H9 (cell line): ENCODE measurements around the gene DHRSX. TPM values are rescaled to one million over a fixed set of nuclear protein-coding genes. Genes with fewer than 3 reads are reported as not detected.

Experiments
- DNase-seq: peaks from one replicate; pipeline ENCODE4 v3.0.0-alpha.2; 2017
- H2AFZ ChIP-seq: one replicate; pipeline ENCODE4 v1.6.1; 2013; ENCODE audit warnings: mild to moderate bottlenecking, low read length, control low read depth, moderate library complexity
- H2AK5ac ChIP-seq: 2 replicates; pipeline ENCODE4 v1.6.1; 2013; ENCODE audit warnings: low read length, control low read depth, mixed read lengths; ENCODE audit not compliant: insufficient read length
- H2BK120ac ChIP-seq: one replicate; pipeline ENCODE4 v1.6.1; 2013; ENCODE audit warnings: low read depth, mild to moderate bottlenecking, low read length, control low read depth, inconsistent platforms; ENCODE audit not compliant: poor library complexity, severe bottlenecking
- H2BK12ac ChIP-seq: 2 replicates; pipeline ENCODE4 v1.6.1; 2013; ENCODE audit warnings: low read length, control low read depth, mixed read lengths, low read depth; ENCODE audit not compliant: insufficient read length
- H2BK15ac ChIP-seq: 2 replicates; pipeline ENCODE4 v1.6.1; 2013; ENCODE audit warnings: low read depth, low read length, control low read depth
- H2BK20ac ChIP-seq: one replicate; pipeline ENCODE4 v1.6.1; 2013; ENCODE audit warnings: low read depth, mild to moderate bottlenecking, low read length, control low read depth, inconsistent platforms; ENCODE audit not compliant: poor library complexity, severe bottlenecking
- H2BK5ac ChIP-seq: 2 replicates; pipeline ENCODE4 v1.6.1; 2013; ENCODE audit warnings: low read length, control low read depth, mixed read lengths; ENCODE audit not compliant: insufficient read length
- H3K14ac ChIP-seq: 2 replicates; pipeline ENCODE4 v1.6.1; 2013; ENCODE audit warnings: low read length, control low read depth; ENCODE audit not compliant: insufficient read depth
- H3K18ac ChIP-seq: 2 replicates; pipeline ENCODE4 v1.6.1; 2013; ENCODE audit warnings: low read depth, mild to moderate bottlenecking, mixed read lengths, low read length, control low read depth; ENCODE audit not compliant: insufficient read length
- H3K23ac ChIP-seq: 2 replicates; pipeline ENCODE4 v1.6.1; 2013; ENCODE audit warnings: low read length, control low read depth, mixed read lengths, low read depth; ENCODE audit not compliant: insufficient read length
- H3K23me2 ChIP-seq: 2 replicates; pipeline ENCODE4 v1.6.1; 2013; ENCODE audit warnings: low read depth, mild to moderate bottlenecking, mixed read lengths, low read length, control low read depth; ENCODE audit not compliant: insufficient read length, poor library complexity, severe bottlenecking
- H3K27ac ChIP-seq: 2 replicates; pipeline ENCODE4 v1.5.1; 2013; ENCODE audit warnings: low read length, control low read depth, mixed read lengths, low read depth; ENCODE audit not compliant: insufficient read length
- H3K27me3 ChIP-seq: 2 replicates; pipeline ENCODE4 v1.6.1; 2013; ENCODE audit warnings: low read length, control low read depth, inconsistent platforms; ENCODE audit not compliant: insufficient read depth
- H3K4ac ChIP-seq: 2 replicates; pipeline ENCODE4 v1.6.1; 2013; ENCODE audit warnings: low read depth, mild to moderate bottlenecking, control low read depth, inconsistent platforms, low read length, moderate library complexity
- H3K4me1 ChIP-seq: 2 replicates; pipeline ENCODE4 v1.6.1; 2013; ENCODE audit warnings: low read length, control low read depth, inconsistent platforms; ENCODE audit not compliant: insufficient read depth
- H3K4me2 ChIP-seq: 2 replicates; pipeline ENCODE4 v1.6.1; 2013; ENCODE audit warnings: low read length, control low read depth, mixed read lengths; ENCODE audit not compliant: insufficient read length, insufficient read depth
- H3K56ac ChIP-seq: 2 replicates; pipeline ENCODE4 v1.6.1; 2013; ENCODE audit warnings: low read depth, mild to moderate bottlenecking, mixed read lengths, low read length, control low read depth; ENCODE audit not compliant: insufficient read length
- H3K79me1 ChIP-seq: 2 replicates; pipeline ENCODE4 v1.6.1; 2013; ENCODE audit warnings: low read depth, mild to moderate bottlenecking, moderate library complexity, low read length, control low read depth, inconsistent platforms; ENCODE audit not compliant: insufficient read depth, poor library complexity, severe bottlenecking
- H3K79me2 ChIP-seq: 2 replicates; pipeline ENCODE4 v1.6.1; 2013; ENCODE audit warnings: low read length, control low read depth, inconsistent platforms; ENCODE audit not compliant: insufficient read depth
- H3K9ac ChIP-seq: 2 replicates; pipeline ENCODE4 v1.6.1; 2013; ENCODE audit warnings: low read length, control low read depth, mixed read lengths; ENCODE audit not compliant: insufficient read length; ENCODE audit errors: extremely low read depth
- H3K9me3 ChIP-seq: one replicate; pipeline ENCODE4 v1.6.1; 2013; ENCODE audit warnings: low read depth, low read length, inconsistent platforms; ENCODE audit not compliant: control insufficient read depth
- H3T11ph ChIP-seq: one replicate; pipeline ENCODE4 v1.6.1; 2013; ENCODE audit warnings: mild to moderate bottlenecking, low read length, control low read depth, inconsistent platforms
- H4K20me1 ChIP-seq: one replicate; pipeline ENCODE4 v1.6.1; 2013; ENCODE audit not compliant: control insufficient read depth, insufficient read length, insufficient read depth
- H4K5ac ChIP-seq: 2 replicates; pipeline ENCODE4 v1.6.1; 2013; ENCODE audit warnings: low read depth, mild to moderate bottlenecking, mixed read lengths, low read length, control low read depth; ENCODE audit not compliant: insufficient read length
- H4K8ac ChIP-seq: replicated peaks from 2 replicates; pipeline ENCODE4 v1.6.1; 2013; ENCODE audit warnings: low read length, control low read depth, mixed read lengths, low read depth; ENCODE audit not compliant: insufficient read length
- H4K91ac ChIP-seq: 2 replicates; pipeline ENCODE4 v1.6.1; 2013; ENCODE audit warnings: low read depth, mild to moderate bottlenecking, moderate library complexity, mixed read lengths, low read length, control low read depth; ENCODE audit not compliant: insufficient read length
- H3K27ac Mint-ChIP-seq, 3 experiments: 2 replicates in 2 of 3; 3 replicates in 1 of 3; pipeline ENCODE4 v1.8.0; 2020 to 2021; ENCODE audit warnings: mixed read lengths in 3 of 3, mild to moderate bottlenecking in 1 of 3, moderate library complexity in 1 of 3
- H3K27me3 Mint-ChIP-seq: 2 replicates; pipeline ENCODE4 v1.8.0; 2021; ENCODE audit warnings: low read depth, mild to moderate bottlenecking, moderate library complexity, mixed read lengths
- H3K36me3 Mint-ChIP-seq, 3 experiments: 2 replicates in 2 of 3; 3 replicates in 1 of 3; pipeline ENCODE4 v1.8.0; 2020 to 2021; ENCODE audit warnings: low read depth in 3 of 3, mixed read lengths in 3 of 3; ENCODE audit not compliant: insufficient read depth in 1 of 3
- H3K4me1 Mint-ChIP-seq, 2 experiments: 2 replicates each; pipeline ENCODE4 v1.8.0; 2020; ENCODE audit warnings: mixed read lengths in 2 of 2
- H3K4me3 Mint-ChIP-seq, 2 experiments: 2 replicates in 1 of 2; 3 replicates in 1 of 2; pipeline ENCODE4 v1.8.0; 2020 to 2021; ENCODE audit warnings: mild to moderate bottlenecking in 2 of 2, mixed read lengths in 2 of 2, moderate library complexity in 1 of 2
- H3K9me3 Mint-ChIP-seq, 2 experiments: 2 replicates in 1 of 2; 3 replicates in 1 of 2; pipeline ENCODE4 v1.8.0; 2020; ENCODE audit warnings: mild to moderate bottlenecking in 2 of 2, mixed read lengths in 2 of 2, moderate library complexity in 1 of 2
- CTCF ChIP-seq: fragments of 200-600 bp; sonication (generic); conservative IDR thresholded peaks from 3 replicates; pipeline ENCODE4 v1.8.0; 2021; ENCODE audit warnings: antibody characterized with exemption, mild to moderate bottlenecking
- WGBS: extraction: QIAGEN DNeasy Blood & Tissue Kit; methylation state at CpG from one replicate; pipeline ENCODE4 v1.1.7; 2013; ENCODE audit warnings: missing lambda C conversion rate, low lambda C conversion rate, mixed read lengths; ENCODE audit not compliant: insufficient read length; ENCODE audit errors: extremely low coverage; 5-methylcytosine and 5-hydroxymethylcytosine counted together
- total RNA-seq: library from RNA; stranded (reverse); gene quantifications from 2 replicates; pipeline ENCODE4 v1.2.1, GENCODE V29; 2021

The DHRSX gene
- total RNA-seq, 1 experiment from 2014 or later = 44.0 TPM

GRCh38 chrX:2446815-2447214 is 54.0 kb downstream of the DHRSX start:
- Mint-ChIP-seq H3K27me3 (no peaks in the 10 kb centered on the region), H3K4me3 (no peak overlapping the region), H3K27ac (no peak overlapping the region), H3K4me1 (peaks cover 19 to 26% of the 10 kb centered on the region in 2 experiments), H3K36me3 (peaks cover 21 to 36% (median 22%) of the 10 kb centered on the region in 3 experiments), H3K9me3 (peaks cover 10 to 14% of the 10 kb centered on the region in 2 experiments)
- no peak overlapping the region for H3K27ac ChIP-seq
- H3K4me1 ChIP-seq = no peaks in the 10 kb centered on the region
- H3K79me2 ChIP-seq = no peaks in the 10 kb centered on the region; the same call in 1 of the 2 replicates
- no peak overlapping the region for H3K4me2 ChIP-seq
- H2BK120ac ChIP-seq = no peak overlapping the region
- no peak overlapping the region for H3K9ac ChIP-seq
- no peak overlapping the region for H2BK20ac ChIP-seq
- H3K79me1 ChIP-seq = peaks cover 3% of the 10 kb centered on the region
- no peak overlapping the region for H2AFZ ChIP-seq
- no peaks in the 10 kb centered on the region for H3K23me2 ChIP-seq
- no peak overlapping the region for H3T11ph ChIP-seq
- H3K56ac ChIP-seq = no peak overlapping the region
- H3K9me3 ChIP-seq = no peaks in the 10 kb centered on the region
- DNase-seq = no peak
- no peak overlapping the region for H2BK5ac ChIP-seq
- H4K20me1 ChIP-seq = no peaks in the 10 kb centered on the region
- TF ChIP-seq CTCF = no peak
- H3K14ac ChIP-seq = no peak overlapping the region
- no peaks in the 10 kb centered on the region for H3K27me3 ChIP-seq
- H3K4ac ChIP-seq = no peak overlapping the region
- H2BK15ac ChIP-seq = no peak overlapping the region
- H2AK5ac ChIP-seq = no peak overlapping the region
- no peak overlapping the region for H4K8ac ChIP-seq
- H3K18ac ChIP-seq = no peak overlapping the region
- H4K5ac ChIP-seq = no peak overlapping the region
- H4K91ac ChIP-seq = no peak overlapping the region
- H3K23ac ChIP-seq = no peak overlapping the region
- no peak overlapping the region for H2BK12ac ChIP-seq
- no CpG with 5 or more reads among the region's 14 CpGs for WGBS
